CD4-positive, alpha-beta T cell treated with Interleukin-15 for 1 hour (primary cell): ENCODE data around the gene ACOT13.
"Not testable (repeated sequence)": the region's sequence is repeated elsewhere in the genome, so short reads cannot be mapped to it uniquely, and the experiment has no call there.

Experiments used
- DNase-seq: peaks from one replicate; pipeline ENCODE4 v3.0.0-alpha.2; 2020

ACOT13 gene

DNA sequence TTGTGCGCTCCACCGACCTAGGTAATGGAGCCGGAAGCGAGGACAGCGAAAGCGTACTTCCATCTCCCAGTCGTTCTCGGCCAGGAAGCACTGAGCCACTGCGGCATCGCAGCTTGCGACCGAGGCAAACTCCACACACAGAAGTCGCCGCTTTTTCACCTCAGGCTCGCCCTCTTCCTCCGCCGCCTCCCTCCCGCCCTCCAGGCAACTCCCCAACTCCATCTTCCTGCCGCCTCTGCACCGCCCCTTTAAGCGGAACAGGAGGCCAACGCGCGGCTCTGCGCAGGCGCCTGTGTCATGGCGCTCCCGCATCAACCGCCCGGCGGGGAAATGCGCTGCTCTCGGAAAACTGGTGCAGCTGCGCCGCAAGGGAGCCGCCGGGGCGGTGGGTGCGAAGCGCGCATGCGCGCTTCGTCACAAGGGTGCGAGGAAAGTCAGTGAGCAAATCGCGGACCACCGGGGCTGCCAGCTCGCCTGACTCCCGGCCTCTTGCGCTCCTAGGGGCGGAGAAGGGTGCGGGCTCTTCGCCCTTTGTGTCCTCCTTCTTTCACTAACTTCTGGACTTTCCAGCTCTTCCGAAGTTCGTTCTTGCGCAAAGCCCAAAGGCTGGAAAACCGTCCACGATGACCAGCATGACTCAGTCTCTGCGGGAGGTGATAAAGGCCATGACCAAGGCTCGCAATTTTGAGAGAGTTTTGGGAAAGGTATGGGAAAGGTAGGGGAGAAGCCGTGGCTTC lies at the start of gene ACOT13, which contains the start of gene TDP2:
TSS of gene ACOT13 (plus strand) at position 437 of the 737 bp plus-strand sequence. CDS start at position 624, 187 bp downstream.
TSS of gene TDP2 (minus strand) at position 259 of the 737 bp plus-strand sequence. CDS start at position 222, 37 bp downstream.
- peak; percentile 98 for DNase-seq

DNA sequence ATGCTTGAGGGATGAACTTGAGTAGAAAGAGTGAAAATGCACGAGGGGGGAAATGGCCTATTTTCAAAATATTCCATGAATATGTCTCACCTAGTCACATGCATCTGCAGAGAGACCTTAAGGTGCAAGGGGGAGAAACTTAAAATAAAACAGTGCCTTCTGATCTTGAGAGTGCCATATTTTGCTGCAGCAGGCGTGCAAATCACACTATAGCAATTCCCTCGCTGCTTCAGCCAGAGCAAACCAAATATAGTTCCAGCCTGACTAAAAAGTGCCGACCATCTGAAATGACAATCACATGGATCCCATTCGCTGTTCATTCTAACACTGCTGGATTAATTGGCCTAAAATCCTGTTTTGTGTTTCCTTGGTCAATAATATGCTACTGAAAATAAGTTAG lies 47.2 kb upstream of the ACOT13 start:
- DNase-seq = no peak

DNA sequence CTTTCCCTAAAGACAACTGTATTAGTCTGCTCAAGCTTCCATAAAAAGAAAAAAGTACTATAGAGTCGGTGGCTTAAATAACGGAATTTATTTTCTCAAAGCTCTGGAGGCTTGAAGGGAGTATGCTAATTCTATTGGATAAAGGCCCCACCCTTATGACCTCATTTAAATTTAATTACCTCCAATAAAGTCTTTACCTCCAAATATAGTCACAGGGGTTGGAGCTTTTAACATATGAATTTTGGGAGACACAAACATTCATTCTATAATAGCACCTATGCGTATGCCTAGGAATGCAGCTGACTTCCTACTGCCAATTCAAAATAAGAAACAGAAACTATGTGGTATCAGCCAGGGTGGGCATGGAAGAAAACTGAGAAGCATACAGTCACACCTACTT lies 46.2 kb upstream of the ACOT13 start:
- no peak for DNase-seq

DNA sequence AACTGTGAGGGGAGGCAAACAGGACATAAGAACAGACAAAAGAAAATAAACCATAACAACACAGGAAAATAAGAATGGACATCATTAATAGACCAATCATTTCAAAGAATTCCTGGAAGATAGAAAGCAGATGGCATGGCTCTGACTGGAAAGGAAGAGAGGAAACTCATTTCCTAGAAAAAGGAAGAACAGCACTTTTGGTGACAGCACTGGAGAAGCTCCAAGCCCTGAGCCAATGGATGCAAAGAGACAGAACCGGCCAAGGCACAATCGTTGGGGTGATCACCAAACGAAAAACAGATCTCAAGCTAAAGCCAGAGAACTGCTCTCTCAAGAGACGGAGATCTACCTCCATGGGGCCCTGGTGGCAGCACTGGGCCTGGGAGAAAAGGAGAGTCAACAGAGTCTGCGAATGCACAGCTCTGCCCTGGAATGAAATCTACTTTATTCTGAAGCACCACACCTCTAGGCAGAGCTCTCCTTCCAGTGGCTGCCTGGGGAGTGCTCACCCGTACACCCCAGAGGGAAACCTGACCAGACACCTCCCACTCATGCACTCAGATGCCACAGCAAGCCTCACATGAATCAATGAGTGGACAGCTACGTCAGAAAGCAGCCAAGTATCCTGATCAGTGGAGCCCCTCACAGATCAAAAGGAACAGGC lies 45.1 kb upstream of the ACOT13 start:
- no peak for DNase-seq

DNA sequence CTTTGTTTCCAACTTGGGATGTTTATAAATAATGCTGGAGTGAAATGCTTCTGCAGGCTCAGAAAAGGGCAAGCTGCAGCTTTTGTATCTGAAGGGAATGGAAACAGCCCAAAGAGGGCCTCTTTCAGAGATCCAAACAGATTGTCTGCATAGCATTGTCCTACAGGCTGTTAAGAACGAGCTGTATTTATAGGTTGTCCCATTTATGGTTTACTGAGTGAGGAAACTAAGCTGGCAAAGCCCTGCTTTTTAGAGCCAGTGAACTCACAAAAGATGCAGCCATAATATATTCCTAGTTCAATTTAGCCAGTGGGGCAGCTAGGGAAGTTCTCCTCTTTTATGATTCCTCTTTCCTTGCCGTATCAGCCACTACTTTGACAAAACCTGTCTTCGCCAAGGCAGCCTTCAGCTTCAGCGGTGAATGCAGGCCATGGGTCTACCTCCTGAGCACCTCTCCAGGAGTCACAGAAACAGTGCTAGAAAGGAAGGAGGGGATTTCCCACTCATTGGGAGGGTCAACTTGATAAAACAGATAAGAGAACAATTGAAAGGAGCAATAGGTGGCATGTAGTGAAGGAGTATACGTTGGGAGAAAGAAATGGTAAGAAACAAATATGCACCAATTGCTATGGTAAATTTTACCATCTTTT lies 35.9 kb upstream of the ACOT13 start:
- DNase-seq = no peak

DNA sequence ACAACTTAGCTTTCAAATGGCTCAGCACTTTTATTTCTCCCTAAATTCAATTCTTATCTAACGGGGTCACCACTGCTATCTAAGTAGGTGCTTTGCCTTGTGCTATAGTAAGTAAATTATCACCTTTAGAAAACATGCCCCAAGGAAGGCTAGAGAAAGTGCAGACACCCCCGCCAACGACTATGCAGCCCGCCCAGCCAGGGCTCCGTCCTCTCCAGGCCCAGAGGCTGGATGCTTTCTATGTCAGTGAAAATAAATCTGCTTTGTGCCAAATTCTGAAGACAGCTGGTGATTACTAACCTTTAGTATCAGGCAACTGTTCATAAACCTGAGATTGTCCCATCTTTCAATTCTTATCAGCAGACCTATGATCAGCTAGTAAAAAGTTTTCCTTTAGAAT lies 35.2 kb upstream of the ACOT13 start:
- no peak for DNase-seq

DNA sequence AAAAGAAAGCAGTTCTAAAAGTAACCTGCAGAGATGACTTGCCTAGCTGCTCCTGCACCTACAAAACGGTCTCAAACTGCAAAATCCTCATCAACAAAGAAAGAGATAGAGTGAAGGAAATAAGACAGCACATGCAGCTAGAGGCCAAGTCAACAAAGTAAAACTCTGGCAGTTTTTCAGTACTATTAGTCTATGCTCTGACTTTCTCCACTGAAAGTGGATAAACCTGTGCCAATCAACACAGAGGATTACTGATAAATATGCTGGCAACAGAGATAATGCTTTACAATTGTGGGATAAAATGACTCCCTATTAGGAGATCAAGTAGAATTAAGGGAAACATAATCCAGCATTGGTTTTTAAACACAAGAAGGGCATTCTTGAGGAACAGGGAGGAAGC lies 34.3 kb upstream of the ACOT13 start:
- no peak for DNase-seq

DNA sequence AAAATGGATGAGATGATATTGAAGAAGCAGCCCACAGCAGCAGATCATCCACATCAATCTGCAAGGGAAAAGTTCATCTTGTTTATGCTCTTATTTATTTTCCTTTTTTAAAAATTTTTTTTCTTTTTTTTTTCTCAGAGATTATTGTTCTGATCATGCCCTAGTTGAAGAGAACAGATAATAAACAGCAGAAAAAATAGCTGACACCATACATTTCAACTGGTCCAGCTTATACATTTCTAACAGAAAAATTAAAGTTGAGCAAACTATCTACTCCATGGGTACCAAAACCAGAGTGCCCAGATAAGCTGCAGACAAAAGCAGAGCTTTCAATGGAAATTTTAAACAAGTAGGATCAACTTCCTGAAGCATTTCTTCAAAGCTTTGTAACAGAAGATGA lies 30.2 kb upstream of the ACOT13 start:
- no peak for DNase-seq

DNA sequence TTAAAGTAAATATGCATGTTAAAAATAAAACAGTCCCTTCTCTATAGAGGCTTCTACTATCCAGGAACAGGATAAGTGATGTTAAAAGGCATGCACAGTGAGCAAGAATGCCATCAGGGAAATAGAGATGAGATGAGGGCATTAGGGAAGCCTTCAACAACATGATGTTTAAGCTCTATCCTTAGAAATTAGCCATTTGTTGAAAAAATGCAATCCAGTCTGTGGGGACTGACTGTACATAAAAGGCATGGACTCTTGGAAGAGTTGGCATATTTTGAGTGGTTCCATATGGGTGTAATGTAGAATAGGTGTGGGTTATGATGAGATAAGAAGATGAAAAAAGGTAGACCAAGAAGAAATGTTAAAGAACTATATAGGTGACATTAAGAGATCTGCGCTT lies 26.7 kb upstream of the ACOT13 start:
- DNase-seq = no peak

DNA sequence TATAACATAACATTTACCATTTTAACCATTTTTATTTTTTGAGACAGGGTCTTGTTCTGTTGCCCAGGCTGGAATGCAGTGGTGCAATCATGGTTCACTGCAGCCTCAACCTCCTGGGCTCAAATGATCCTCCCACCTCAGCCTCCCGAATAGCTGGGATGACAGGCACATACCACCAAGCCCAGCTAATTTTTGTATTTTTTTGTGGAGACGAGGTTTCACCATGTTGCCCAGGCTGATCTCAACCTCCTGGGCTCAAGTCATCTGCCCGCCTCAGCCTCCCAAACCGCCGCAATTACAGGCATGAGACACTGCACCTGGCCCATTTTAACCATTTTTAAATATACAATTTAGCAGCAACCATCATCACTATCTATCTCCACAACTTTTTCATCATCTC lies 26.2 kb upstream of the ACOT13 start:
- not testable (repeated sequence) for DNase-seq

DNA sequence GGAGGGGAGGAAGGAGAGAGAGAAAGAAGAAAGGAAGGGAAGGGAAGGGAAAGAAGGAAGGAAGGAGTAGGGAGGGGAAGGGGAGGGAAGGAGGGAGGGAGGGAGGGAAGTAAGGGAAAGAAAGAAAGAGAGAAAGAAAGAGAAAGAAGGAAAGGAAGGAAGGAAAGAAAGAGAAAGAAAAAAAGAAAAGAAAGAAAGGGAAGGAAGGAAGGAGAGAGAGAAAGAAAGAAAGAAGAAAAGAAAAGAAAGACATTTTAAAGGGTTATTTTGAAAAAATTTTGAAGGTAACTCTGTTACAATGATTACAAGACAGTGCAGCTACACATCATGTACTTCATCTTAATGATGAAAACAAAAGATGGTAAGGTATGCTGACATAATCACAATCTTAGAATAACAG lies 24.8 kb upstream of the ACOT13 start:
- no peak for DNase-seq

DNA sequence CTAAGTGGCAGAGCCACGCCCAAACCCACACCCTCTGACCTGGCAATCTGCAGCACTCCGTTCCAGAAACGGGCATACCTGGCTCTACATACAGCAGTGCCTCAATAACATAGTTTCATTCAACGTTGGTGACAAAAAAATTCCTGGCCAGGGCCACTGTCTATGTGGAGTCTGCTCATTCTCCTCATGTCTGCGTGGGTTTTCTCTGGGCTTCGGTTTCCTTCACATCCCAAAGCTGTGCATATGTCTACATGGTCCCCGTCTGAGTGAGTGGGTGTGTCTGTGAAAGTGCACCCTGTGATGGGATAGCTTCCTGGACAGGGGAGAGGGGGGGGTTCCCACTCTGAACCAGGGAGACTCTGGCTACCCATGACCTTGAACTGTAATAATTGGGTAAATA lies 23.0 kb upstream of the ACOT13 start:
- DNase-seq = no peak

DNA sequence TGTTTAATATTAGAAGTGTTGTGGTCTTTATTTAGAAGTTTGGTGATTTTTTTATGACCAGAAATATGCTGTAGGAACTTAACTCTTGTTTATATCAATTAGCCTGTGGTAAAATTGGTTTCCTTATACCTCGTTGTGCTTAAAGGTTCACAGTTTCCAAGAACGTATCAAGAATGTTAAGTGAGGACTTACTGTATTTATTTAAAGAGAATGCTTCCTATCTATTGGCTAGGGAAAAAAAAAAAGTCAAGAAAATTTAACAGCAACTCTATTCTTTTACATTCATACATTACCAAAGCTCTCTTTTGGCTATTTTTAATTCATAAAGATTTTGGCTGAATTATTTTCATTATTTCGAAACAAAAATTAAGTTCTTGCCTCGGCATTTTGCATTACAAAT lies 22.5 kb upstream of the ACOT13 start:
- no peak for DNase-seq

DNA sequence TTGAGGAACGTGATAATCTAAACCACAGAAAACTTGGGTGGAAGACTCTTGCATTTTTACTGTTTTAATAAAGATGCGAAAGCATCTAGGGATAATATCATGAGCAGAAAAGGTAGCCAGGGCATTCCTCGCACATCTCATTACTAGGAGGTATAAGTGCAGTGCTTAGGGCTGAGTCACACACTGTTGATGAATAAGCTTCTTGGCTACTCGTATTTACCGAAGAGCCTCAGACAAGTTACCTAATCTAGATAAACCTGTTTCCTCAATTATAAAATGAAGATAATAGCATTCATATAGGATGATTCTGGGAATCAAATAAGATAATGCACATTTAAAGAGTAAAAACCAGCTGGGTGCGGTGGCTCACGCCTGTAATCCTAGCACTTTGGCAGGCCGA lies 20.1 kb upstream of the ACOT13 start:
- DNase-seq = no peak

DNA sequence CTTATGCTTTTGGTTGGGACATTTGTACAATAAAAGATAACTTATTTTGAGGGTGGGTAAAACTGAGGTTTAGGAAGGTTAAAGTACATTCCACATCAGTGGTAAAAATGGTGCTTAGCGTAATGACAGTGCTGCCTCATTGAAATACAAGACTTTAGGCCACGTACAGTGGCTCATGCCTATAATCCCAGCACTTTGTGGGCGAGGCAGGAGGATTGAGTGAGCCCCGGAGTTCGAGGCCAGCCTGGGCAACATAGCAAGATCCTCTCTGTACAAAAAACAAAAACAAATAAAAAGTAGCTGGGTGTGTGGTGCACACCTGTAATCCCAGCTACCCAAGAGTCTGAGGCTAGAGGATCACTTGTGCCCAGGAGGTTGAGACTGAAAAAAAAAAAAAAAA lies 18.6 kb upstream of the ACOT13 start:
- no peak for DNase-seq

DNA sequence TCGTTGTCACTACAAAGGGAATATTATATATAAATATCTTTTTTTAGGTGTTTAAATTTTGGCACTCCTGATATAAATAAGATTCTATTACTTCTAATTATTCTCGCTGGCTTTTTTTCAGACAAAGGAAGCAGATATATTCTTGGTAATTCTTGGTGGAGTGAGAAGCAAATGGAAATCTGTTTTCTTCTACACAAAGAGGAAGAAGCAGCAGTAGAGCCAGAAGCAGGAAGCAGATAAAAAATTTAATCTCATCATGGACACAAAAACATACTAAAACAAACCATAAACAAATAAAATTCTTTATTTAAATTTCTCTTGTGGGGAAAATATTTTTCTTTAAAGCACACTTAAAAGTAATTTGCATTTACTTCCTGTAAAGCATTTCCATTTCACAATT lies 17.2 kb upstream of the ACOT13 start:
- no peak for DNase-seq

DNA sequence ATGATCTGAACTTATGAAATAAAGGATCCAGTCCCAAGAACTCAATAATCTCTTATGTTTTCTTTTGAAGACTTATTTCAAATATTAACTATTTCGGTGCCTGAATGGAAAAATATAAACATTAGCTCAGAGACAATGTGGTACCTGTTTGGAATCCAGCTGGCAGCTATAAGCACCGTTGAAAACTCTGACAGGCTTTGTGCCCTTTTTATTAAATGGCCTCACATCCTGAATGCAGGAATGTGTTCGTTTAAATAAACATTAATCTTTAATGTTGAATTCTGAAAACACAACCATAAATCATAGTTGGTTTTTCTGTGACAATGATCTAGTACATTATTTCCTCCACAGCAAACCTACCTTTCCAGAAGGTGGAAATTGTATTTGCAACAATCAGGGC lies 16.5 kb upstream of the ACOT13 start:
- DNase-seq = no peak

DNA sequence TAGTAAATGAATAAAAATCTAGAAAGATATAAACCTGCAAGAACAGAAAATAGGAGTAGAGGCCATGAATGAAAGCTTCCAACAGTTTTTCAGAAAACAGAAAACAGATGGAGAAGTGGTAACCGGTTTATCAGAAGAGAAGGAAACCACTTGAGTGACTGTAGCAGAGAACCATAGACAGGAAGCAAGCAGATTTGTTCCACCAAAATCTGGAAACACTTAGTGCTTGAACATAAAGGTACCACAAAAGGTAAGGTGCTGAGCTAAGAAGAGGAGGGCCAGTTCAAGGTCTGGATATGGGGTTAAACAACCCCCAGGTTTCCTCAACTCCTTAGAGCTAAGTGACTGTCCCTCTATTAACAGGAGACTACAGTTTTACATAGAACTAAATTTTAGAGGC lies 11.7 kb upstream of the ACOT13 start:
- no peak for DNase-seq

DNA sequence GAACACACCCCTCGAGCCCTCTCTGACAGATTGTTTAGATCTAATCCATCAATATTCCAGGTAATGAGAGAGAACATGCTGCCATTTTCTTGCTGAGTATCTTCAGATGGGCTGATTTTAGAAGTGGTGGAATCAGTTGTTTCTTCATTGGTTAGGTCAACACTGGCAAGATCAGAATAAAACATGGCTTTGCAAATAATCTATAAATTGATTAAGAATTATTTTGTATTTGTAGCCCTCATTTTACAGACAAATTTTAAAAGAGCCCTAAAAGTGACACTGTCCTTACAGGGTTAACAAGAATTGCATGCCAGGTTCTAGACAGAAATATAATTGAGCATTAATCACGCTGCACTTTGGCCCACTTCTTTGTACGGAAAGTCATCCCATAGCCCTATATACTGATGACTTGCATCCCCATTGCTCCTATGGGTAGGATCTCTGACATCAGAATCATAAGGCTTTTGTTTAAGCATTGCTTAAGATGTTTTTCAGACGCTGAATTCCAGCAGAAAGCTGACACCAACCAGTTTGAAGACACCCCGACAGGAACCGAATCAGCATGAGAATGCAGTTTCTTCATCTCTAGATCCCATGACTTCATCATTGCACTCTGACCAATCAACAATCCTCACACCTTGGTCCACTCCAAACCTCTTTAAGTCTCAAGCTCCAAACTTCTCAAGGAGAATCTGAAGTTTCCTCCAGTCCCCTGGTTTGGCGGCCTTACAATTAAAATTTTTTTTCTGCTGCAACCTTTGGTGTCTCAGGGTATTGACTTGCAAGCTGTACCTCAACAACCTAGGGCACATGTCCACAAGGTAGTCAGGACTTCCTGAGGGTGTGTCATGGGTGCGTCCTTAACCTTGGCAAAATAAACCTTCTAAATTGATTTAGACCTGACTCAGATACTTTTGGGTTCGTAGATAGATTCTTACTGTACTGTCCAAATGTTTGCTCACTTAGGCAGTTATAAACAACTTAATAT lies 8.0 kb upstream of the ACOT13 start:
- DNase-seq = no peak

DNA sequence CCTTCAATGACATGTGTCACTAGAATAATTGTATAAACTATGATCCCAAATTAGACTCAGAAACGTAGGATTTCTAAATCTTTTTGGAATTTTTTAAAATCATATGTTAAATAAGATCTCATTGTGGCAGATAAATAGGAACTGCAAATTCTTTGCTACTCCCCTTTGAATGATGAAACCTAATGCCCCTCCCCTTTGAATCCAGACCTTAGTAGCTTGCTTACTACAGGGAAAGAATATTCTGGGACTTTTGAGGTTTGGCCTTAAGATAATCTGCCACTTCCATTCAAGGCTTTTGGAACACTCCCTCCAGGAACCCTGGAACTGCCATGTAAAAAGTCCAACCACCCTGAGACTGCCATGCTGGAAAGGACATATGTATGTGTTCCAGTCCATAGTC lies 7.3 kb upstream of the ACOT13 start:
- no peak for DNase-seq

DNA sequence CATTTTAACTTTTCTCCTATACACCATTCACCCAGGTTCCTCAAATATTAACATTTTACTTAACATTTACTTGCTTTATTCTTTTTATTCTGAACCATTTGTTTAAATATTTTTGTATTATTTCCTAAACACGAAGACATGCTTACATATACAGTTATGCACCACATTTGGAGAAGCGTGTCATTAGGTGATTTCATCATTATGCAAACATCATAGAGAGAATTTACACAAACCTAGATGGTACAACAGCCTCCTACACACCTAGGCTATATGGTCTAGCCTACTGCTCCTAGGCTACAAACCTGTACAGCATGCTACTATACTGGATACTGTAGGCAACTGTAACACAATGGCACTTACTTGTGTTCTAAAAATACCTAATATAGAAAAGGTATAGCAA lies 6.8 kb upstream of the ACOT13 start:
- DNase-seq = no peak

DNA sequence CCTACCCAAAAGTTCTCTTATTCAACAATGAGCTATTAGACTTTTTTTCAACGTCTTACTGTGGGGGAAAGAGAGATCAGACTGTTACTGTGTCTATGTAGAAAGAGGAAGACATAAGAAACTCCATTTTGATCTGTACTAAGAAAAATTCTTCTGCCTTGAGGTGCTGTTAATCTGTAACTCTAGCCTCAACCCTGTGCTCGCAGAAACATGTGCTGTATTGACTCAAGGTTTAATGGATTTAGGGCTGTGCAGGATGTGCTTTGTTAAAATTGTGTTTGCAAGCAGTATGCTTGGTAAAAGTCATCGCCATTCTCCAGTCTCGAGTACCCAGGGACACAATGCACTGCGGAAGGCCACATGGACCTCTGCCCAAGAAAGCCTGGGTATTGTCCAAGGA lies 5.1 kb upstream of the ACOT13 start:
- DNase-seq = not testable (repeated sequence)

DNA sequence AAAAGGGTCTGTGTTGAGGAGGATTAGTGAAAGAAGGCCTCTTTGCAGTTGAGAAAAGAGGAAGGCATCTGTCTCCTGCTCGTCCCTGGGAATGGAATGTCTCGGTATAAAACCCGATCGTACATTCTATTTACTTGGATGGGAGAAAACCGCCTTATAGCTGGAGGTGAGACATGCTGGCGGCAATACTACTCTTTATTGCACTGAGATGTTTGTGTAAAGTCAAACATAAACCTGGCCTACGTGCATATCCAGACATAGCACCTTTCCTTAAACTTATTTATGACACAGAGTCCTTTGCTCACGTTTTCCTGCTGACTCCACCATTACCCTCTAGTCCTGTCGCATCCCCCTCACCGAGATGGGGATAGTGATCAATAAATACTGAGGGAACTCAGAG lies 4.6 kb upstream of the ACOT13 start:
- DNase-seq = no peak
